Osteoblast (primary cell): ENCODE data around the gene FBF1. TPM values are rescaled to one million over a fixed set of nuclear protein-coding genes. Genes with fewer than 3 reads are reported as not detected.

Experiments
- DNase-seq: peaks from one replicate; pipeline ENCODE4 v3.0.0; 2011; ENCODE audit warnings: low spot score, mixed read lengths; ENCODE audit not compliant: insufficient read length; ENCODE audit errors: missing footprints
- H2AFZ ChIP-seq: 2 replicates; pipeline ENCODE4 v1.6.0; 2011; ENCODE audit warnings: mild to moderate bottlenecking, low read length
- H3K27ac ChIP-seq: 2 replicates; pipeline ENCODE4 v1.5.1; 2011; ENCODE audit warnings: mild to moderate bottlenecking, low read depth, low read length, moderate library complexity
- H3K27me3 ChIP-seq: 2 replicates; pipeline ENCODE4 v1.6.0; 2012; ENCODE audit warnings: mild to moderate bottlenecking, control low read depth, inconsistent platforms, low read length, moderate library complexity; ENCODE audit not compliant: insufficient read depth
- H3K36me3 ChIP-seq: 2 replicates; pipeline ENCODE4 v1.5.1; 2011; ENCODE audit warnings: mild to moderate bottlenecking, low read length, control low read depth, moderate library complexity; ENCODE audit not compliant: insufficient read depth
- H3K4me1 ChIP-seq: 2 replicates; pipeline ENCODE4 v1.5.1; 2011; ENCODE audit warnings: mild to moderate bottlenecking, low read length, control low read depth, moderate library complexity; ENCODE audit not compliant: insufficient read depth
- H3K4me2 ChIP-seq: 2 replicates; pipeline ENCODE4 v1.6.0; 2011; ENCODE audit warnings: mild to moderate bottlenecking, low read length; ENCODE audit not compliant: insufficient read depth
- H3K4me3 ChIP-seq: fragments of 200-600 bp; sonication (generic); 3 replicates; pipeline ENCODE4 v1.5.1; 2012; ENCODE audit warnings: mild to moderate bottlenecking, low read length, inconsistent platforms; ENCODE audit not compliant: insufficient read depth
- H3K79me2 ChIP-seq: 2 replicates; pipeline ENCODE4 v1.6.0; 2012; ENCODE audit warnings: mild to moderate bottlenecking, low read length, control low read depth, inconsistent platforms; ENCODE audit not compliant: insufficient read depth
- H3K9me3 ChIP-seq: 2 replicates; pipeline ENCODE4 v1.5.1; 2011; ENCODE audit warnings: low read depth, low read length, control low read depth
- H4K20me1 ChIP-seq: 2 replicates; pipeline ENCODE4 v1.6.0; 2012; ENCODE audit warnings: mild to moderate bottlenecking, low read length, control low read depth; ENCODE audit not compliant: insufficient read depth
- CTCF ChIP-seq: IDR thresholded peaks from 2 replicates; pipeline ENCODE4 v1.5.1; 2011; ENCODE audit warnings: mild to moderate bottlenecking, low read depth, low read length, moderate library complexity; ENCODE audit errors: extremely low read depth
- total RNA-seq: library from RNA; depleted of rRNA; stranded (reverse); fragments of >200 nt; gene quantifications from 2 replicates; pipeline ENCODE4 v1.2.3, GENCODE V29; 2012

Gene FBF1
- total RNA-seq, 1 donor: 14.1 TPM

DNA sequence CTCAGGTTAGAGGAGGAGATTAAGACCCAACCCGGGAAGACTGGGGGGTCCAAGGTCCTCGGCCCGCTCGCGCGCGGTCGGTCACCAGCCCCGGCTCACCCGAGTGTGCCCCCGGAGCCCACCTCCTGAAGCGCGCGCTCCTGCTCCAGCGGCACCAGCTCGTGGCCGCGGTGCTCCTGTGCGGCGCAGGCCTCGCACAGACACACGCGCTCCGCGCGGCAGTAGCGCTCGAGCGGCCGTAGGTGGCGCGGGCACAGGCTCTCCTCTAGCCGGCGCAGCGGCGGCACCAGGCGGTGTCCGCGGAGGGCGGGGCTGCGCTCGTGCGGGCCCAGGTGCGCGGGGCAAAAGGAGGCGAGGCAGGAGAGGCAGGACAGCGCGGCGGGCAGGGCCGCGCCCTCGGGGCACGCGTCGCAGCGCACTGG is 63.1 kb downstream of the FBF1 start:
- Histone ChIP-seq H3K4me2 (peak overlapping the region; percentile 86), H4K20me1 (peaks cover 3% of the 10 kb centered on the region), H2AFZ (peak overlapping the region; percentile 80), H3K27me3 (peaks cover 6% of the 10 kb centered on the region), H3K4me3 (peak overlapping the region; percentile 77), H3K36me3 (no peaks in the 10 kb centered on the region), H3K27ac (peak overlapping the region; percentile 41), H3K4me1 (peaks cover 27% of the 10 kb centered on the region), H3K9me3 (no peaks in the 10 kb centered on the region), H3K79me2 (no peaks in the 10 kb centered on the region)
- DNase-seq: peak; percentile 95
- peak; percentile 13 for TF ChIP-seq CTCF

DNA sequence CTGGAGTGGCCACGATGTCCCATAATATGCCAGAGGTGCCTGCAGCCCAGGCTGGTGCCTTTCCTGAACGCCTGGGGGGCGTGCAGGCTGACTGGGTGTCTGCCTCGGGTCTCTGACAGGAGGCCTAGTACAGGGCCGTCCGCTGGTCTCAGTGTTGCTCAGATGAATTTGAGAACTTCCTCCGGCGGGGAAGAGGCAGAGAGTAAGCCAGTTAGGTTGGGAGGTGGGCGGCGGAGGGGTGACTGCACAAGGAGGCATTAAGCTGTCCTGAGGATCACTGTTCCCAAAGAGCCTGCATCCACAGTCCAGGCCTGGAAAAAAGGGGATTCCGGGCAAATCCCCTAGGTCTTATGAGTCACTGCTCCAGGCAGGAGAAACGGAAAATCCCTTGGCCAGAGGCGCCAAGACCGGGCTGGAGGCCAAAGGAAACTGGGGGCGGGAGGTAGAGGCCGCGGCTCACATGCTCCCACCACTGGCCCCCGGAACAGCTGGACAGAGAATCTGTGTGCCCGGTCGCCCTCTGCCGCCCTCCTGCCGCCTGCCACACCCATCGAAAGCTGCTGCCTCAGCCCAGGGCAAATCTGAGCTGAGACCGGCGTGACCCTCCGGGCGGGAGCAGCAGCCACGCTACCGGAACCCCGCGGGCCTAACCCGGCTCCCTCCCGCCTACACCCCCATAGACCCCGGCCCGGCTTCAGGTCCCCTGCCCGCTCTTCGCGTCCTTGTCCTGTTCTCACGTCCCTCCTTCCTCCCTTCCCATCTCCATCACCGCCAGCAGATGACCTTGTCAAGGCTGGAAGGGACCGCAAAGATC is 63.7 kb downstream of the FBF1 start:
- Histone ChIP-seq H3K36me3 (no peaks in the 10 kb centered on the region), H4K20me1 (peaks cover 3% of the 10 kb centered on the region), H3K4me2 (peak overlapping the region; percentile 86), H3K4me1 (peaks cover 32% of the 10 kb centered on the region), H3K79me2 (no peaks in the 10 kb centered on the region), H3K27me3 (peaks cover 6% of the 10 kb centered on the region), H3K4me3 (peak overlapping the region; percentile 77), H3K9me3 (no peaks in the 10 kb centered on the region), H3K27ac (peak overlapping the region; percentile 91), H2AFZ (peak overlapping the region; percentile 80)
- peak; percentile 11 for TF ChIP-seq CTCF
- DNase-seq: peak; percentile 99

GRCh38 chr17:75876190-75876937 is 64.5 kb downstream of the FBF1 start:
- Histone ChIP-seq H3K79me2 (no peaks in the 10 kb centered on the region), H3K9me3 (no peaks in the 10 kb centered on the region), H3K27me3 (peaks cover 6% of the 10 kb centered on the region), H3K4me3 (peak overlapping the region; percentile 77), H2AFZ (peak overlapping the region; percentile 20), H3K27ac (peak overlapping the region; percentile 91), H3K4me2 (peak overlapping the region; percentile 86), H4K20me1 (peaks cover 3% of the 10 kb centered on the region), H3K4me1 (peaks cover 32% of the 10 kb centered on the region), H3K36me3 (no peaks in the 10 kb centered on the region)
- DNase-seq: peak; percentile 87
- TF ChIP-seq CTCF: peak; percentile 9

GRCh38 chr17:75875940-75876189 is 65.0 kb downstream of the FBF1 start:
- Histone ChIP-seq H3K27me3 (peaks cover 6% of the 10 kb centered on the region), H3K4me1 (peaks cover 32% of the 10 kb centered on the region), H3K4me3 (no peak overlapping the region), H3K4me2 (peak overlapping the region; percentile 86), H3K36me3 (no peaks in the 10 kb centered on the region), H4K20me1 (peaks cover 3% of the 10 kb centered on the region), H2AFZ (no peak overlapping the region), H3K27ac (no peak overlapping the region), H3K79me2 (no peaks in the 10 kb centered on the region), H3K9me3 (no peaks in the 10 kb centered on the region)
- TF ChIP-seq CTCF: no peak
- no peak for DNase-seq
